ENCODE measurements around the gene ALMS1.

GRCh38 chr2:73640946-73641766, 255.5 kb downstream of the ALMS1 start:
- TF ChIP-seq CTCF (IDR thresholded peaks at IDR 0.05) = no peak
- no peak for TF ChIP-seq POLR2A (IDR thresholded peaks at IDR 0.05)
